K562 (cell line): Measurements from ENCODE around the gene PPHLN1. TPM values are rescaled to one million over a fixed set of nuclear protein-coding genes. Genes with fewer than 3 reads are reported as not detected.

Experiments
- BRD9 ChIP-seq: fragments of 450-650 bp; IDR thresholded peaks from 2 replicates; pipeline ENCODE4 v1.6.1; 2018; ENCODE audit warnings: low read depth; ENCODE audit not compliant: partially characterized antibody
- DIDO1 ChIP-seq: fragments of 450-650 bp; IDR thresholded peaks from 2 replicates; pipeline ENCODE4 v1.6.1; 2016; ENCODE audit warnings: low read depth, missing biosample characterization, missing genetic modification characterization
- E2F1 ChIP-seq: sonication (generic); formaldehyde crosslinking; IDR thresholded peaks from 2 replicates; pipeline ENCODE4 v1.8.1; 2023; ENCODE audit warnings: mild to moderate bottlenecking, missing genetic modification reagents, moderate library complexity
- ESRRB ChIP-seq: fragments of 250-450 bp; sonication (Bioruptor Pico); IDR thresholded peaks from 2 replicates; pipeline ENCODE4 v1.5.0; 2020; ENCODE audit warnings: mild to moderate bottlenecking, moderate library complexity, borderline replicate concordance
- ETV1 ChIP-seq: fragments of 450-650 bp; conservative IDR thresholded peaks from 2 replicates; pipeline ENCODE4 v1.6.1; 2016; ENCODE audit warnings: missing genetic modification characterization, control low read depth, low read depth, missing compliant biosample characterization
- FOXP1 ChIP-seq: sonication (generic); formaldehyde crosslinking; IDR thresholded peaks from 2 replicates; pipeline ENCODE4 v1.8.0; 2022; ENCODE audit warnings: mild to moderate bottlenecking, missing genetic modification reagents
- GTF2B ChIP-seq: IDR thresholded peaks from 2 replicates; pipeline ENCODE4 v1.6.1; 2011; ENCODE audit not compliant: insufficient read length; ENCODE audit errors: extremely low read depth
- ILK ChIP-seq: fragments of 450-650 bp; IDR thresholded peaks from 2 replicates; pipeline ENCODE4 v1.6.1; 2016; ENCODE audit warnings: missing genetic modification characterization, low read depth, mild to moderate bottlenecking, missing compliant biosample characterization, moderate library complexity, borderline replicate concordance
- JUND ChIP-seq, 2 experiments: IDR thresholded peaks; 2 replicates in 1 of 2; 3 replicates in 1 of 2; pipeline ENCODE4 v1.6.1; 2011; ENCODE audit warnings: borderline replicate concordance in 2 of 2, low read depth in 2 of 2, low read length in 2 of 2, improper control_type of control experiment in 1 of 2, missing biosample characterization in 1 of 2, missing genetic modification characterization in 1 of 2, missing genetic modification reagents in 1 of 2
- KAT2B ChIP-seq: IDR thresholded peaks from one replicate; pipeline ENCODE4 v1.6.1; 2012; ENCODE audit warnings: low read depth, mild to moderate bottlenecking, control low read depth, inconsistent platforms, low read length, moderate library complexity
- KAT8 ChIP-seq: fragments of 450-650 bp; IDR thresholded peaks from 2 replicates; pipeline ENCODE4 v1.6.1; 2016; ENCODE audit warnings: low read depth, mild to moderate bottlenecking
- KLF1 ChIP-seq: fragments of 450-650 bp; IDR thresholded peaks from 2 replicates; pipeline ENCODE4 v1.6.1; 2016; ENCODE audit warnings: missing genetic modification characterization, missing compliant biosample characterization
- MCM5 ChIP-seq: fragments of 450-650 bp; IDR thresholded peaks from 2 replicates; pipeline ENCODE4 v1.6.1; 2016; ENCODE audit warnings: low read depth
- NR4A1 ChIP-seq, 2 experiments: fragments of 250-450 bp in 1 of 2; fragments of 450-650 bp in 1 of 2; sonication (Bioruptor Pico) in 1 of 2; IDR thresholded peaks; 2 replicates each; pipeline versions ENCODE4 v1.4.0 to v1.6.1; 2016 to 2020; ENCODE audit warnings: mild to moderate bottlenecking in 2 of 2, missing compliant biosample characterization in 1 of 2, missing genetic modification characterization in 1 of 2, moderate library complexity in 1 of 2
- RBM25 ChIP-seq: fragments of 200-400 bp; formaldehyde crosslinking; IDR thresholded peaks from 2 replicates; pipeline ENCODE4 v1.6.1; 2018; ENCODE audit warnings: low read length, low read depth, moderate library complexity; ENCODE audit not compliant: severe bottlenecking
- RNF2 ChIP-seq: sonication (generic); IDR thresholded peaks from 2 replicates; pipeline ENCODE4 v1.6.1; 2016
- SLC30A9 ChIP-seq: fragments of 250-450 bp; sonication (Bioruptor Pico); IDR thresholded peaks from 2 replicates; pipeline ENCODE4 v1.8.0; 2022; ENCODE audit warnings: mild to moderate bottlenecking, moderate library complexity
- SNRNP70 ChIP-seq: fragments of 200-400 bp; formaldehyde crosslinking; optimal IDR thresholded peaks from 2 replicates; pipeline ENCODE3; 2017; ENCODE audit warnings: low read depth, low read length
- STAG1 ChIP-seq: sonication (generic); formaldehyde crosslinking; IDR thresholded peaks from 2 replicates; pipeline ENCODE4 v1.5.0; 2020; ENCODE audit warnings: missing genetic modification reagents, borderline replicate concordance
- TCF3 ChIP-seq: sonication (generic); formaldehyde crosslinking; IDR thresholded peaks from 2 replicates; pipeline ENCODE4 v1.4.0; 2020; ENCODE audit warnings: mild to moderate bottlenecking, missing genetic modification reagents
- TEAD2 ChIP-seq: fragments of 450-650 bp; IDR thresholded peaks from 2 replicates; pipeline ENCODE4 v1.6.1; 2016; ENCODE audit warnings: missing genetic modification characterization, control low read depth, missing compliant biosample characterization
- TEAD4 ChIP-seq, 2 experiments: sonication (generic) in 1 of 2; formaldehyde crosslinking in 1 of 2; IDR thresholded peaks; 2 replicates each; pipeline versions ENCODE4 v1.6.1 to v1.8.0; 2012 to 2022; ENCODE audit warnings: borderline replicate concordance in 1 of 2, inconsistent platforms in 1 of 2, low read length in 1 of 2, mild to moderate bottlenecking in 1 of 2, missing genetic modification reagents in 1 of 2
- ZBTB17 ChIP-seq: fragments of 450-650 bp; formaldehyde crosslinking; IDR thresholded peaks from 2 replicates; pipeline ENCODE4 v1.4.0; 2020; ENCODE audit warnings: mild to moderate bottlenecking
- ZBTB8A ChIP-seq: fragments of 450-650 bp; IDR thresholded peaks from 2 replicates; pipeline ENCODE4 v1.6.1; 2018; ENCODE audit warnings: mild to moderate bottlenecking, moderate library complexity; ENCODE audit not compliant: partially characterized antibody
- ZKSCAN8 ChIP-seq: fragments of 200-800 bp; sonication (Bioruptor generic); IDR thresholded peaks from 2 replicates; pipeline ENCODE4 v1.6.1; 2016; ENCODE audit warnings: missing genetic modification characterization, missing compliant biosample characterization
- ZNF76 ChIP-seq: fragments of 250-450 bp; sonication (Bioruptor Pico); IDR thresholded peaks from 2 replicates; pipeline ENCODE4 v1.4.0; 2020; ENCODE audit warnings: mild to moderate bottlenecking, moderate library complexity, borderline replicate concordance
- ZNF77 ChIP-seq: fragments of 250-450 bp; sonication (Bioruptor Pico); IDR thresholded peaks from 2 replicates; pipeline ENCODE4 v1.5.0; 2020
- ZZZ3 ChIP-seq: fragments of 450-650 bp; IDR thresholded peaks from 2 replicates; pipeline ENCODE4 v1.6.1; 2016; ENCODE audit warnings: antibody characterized with exemption, mild to moderate bottlenecking, moderate library complexity
- polyA plus RNA-seq, 8 experiments: library from polyadenylated mRNA; depleted of rRNA in 4 of 8; stranded (reverse) in 5 of 8; unstranded in 3 of 8; fragments of >200 nt; fragmentation: Nextera tagmentation in 2 of 8; fragmentation: Illumina TruSeq in 1 of 8; extraction: Ambion mirVana in 2 of 8; extraction: Trizol in 1 of 8; gene quantifications; 2 replicates each; pipeline versions ENCODE4 v1.2.1 to v1.2.3, GENCODE V29; 2011 to 2014; ENCODE audit warnings: inconsistent platforms in 1 of 8, missing spikeins in 1 of 8
- total RNA-seq, 7 experiments: library from RNA; depleted of rRNA in 6 of 7; stranded (reverse); fragments of >200 nt in 6 of 7; fragmentation: Illumina TruSeq in 2 of 7; extraction: Trizol in 2 of 7; gene quantifications; 2 replicates each; pipeline versions ENCODE4 v1.2.1 to v1.2.3, GENCODE V29; 2011 to 2021; ENCODE audit warnings: low replicate concordance in 1 of 7

PPHLN1 gene
- total and polyA plus RNA-seq, 9 of the 15 experiments (the other 6 are each of a cell fraction or from before 2014, with no cell fraction given) = 66.3 to 112 (median 93.6) TPM

GRCh38 chr12:42442888-42443287, 116.9 kb downstream of the PPHLN1 start (continued):
- TF ChIP-seq E2F1 (CRISPR knock-in tag) = no peak
- TF ChIP-seq KLF1 (tag) = no peak
- no peak for TF ChIP-seq ILK (tag)
- peak; percentile 79 for TF ChIP-seq ETV1 (tag)
- TF ChIP-seq ZBTB17 (CRISPR knock-in tag) = no peak
- TF ChIP-seq NR4A1 (CRISPR knock-in tag; IDR thresholded peaks at IDR 0.05) = no peak
- TF ChIP-seq NR4A1 (tag; IDR thresholded peaks at IDR 0.05) = no peak
- TF ChIP-seq TEAD2 (tag) = no peak
- peak; percentile 93 for TF ChIP-seq RNF2
- TF ChIP-seq SLC30A9 (CRISPR knock-in tag) = no peak
- no peak for TF ChIP-seq STAG1
- no peak for TF ChIP-seq SNRNP70
- TF ChIP-seq KAT2B = no peak
- no peak for TF ChIP-seq GTF2B
- no peak for TF ChIP-seq ZNF76 (CRISPR knock-in tag)
- no peak for TF ChIP-seq ZBTB8A
- TF ChIP-seq TEAD4 (IDR thresholded peaks at IDR 0.05; ENCODE audit: low read length) = peak; percentile 71
- no peak for TF ChIP-seq TEAD4 (CRISPR knock-in tag; IDR thresholded peaks at IDR 0.05; ENCODE audit: borderline replicate concordance)
- no peak for TF ChIP-seq ZZZ3
- TF ChIP-seq BRD9 = peak; percentile 25
- TF ChIP-seq RBM25 = no peak
- no peak for TF ChIP-seq MCM5
- TF ChIP-seq FOXP1 (CRISPR knock-in tag) = no peak
- peak; percentile 48; the same call in 1 of the 2 replicates for TF ChIP-seq JUND (IDR thresholded peaks at IDR 0.05; ENCODE audit: borderline replicate concordance, low read depth, low read length)
- no peak; the same call in 2 of the 3 replicates for TF ChIP-seq JUND (tag; IDR thresholded peaks at IDR 0.05; ENCODE audit: borderline replicate concordance, low read depth, low read length)
- no peak for TF ChIP-seq KAT8
- no peak for TF ChIP-seq ESRRB (CRISPR knock-in tag)
- peak; percentile 81 for TF ChIP-seq TCF3
- no peak for TF ChIP-seq ZKSCAN8 (CRISPR knock-in tag)
- no peak for TF ChIP-seq ZNF77 (CRISPR knock-in tag)
- TF ChIP-seq DIDO1 = no peak
